GM12878 (cell line): ENCODE measurements around the gene LMNTD2. TPM values are rescaled to one million over a fixed set of nuclear protein-coding genes. Genes with fewer than 3 reads are reported as not detected.
A peak's percentile ranks its signal among the peaks of the same experiment; 100 is the strongest.
"Not testable (repeated sequence)": the region's sequence is repeated elsewhere in the genome, so short reads cannot be mapped to it uniquely, and the experiment has no call there.

ENCODE experiments used
- ATAC-seq: fragments of 200-7000 bp; cut with Tn5 transposase; 3 replicates; pipeline ENCODE4 v1.9.1; 2020; ENCODE audit warnings: mild to moderate bottlenecking, moderate library complexity
- BruUV-seq: library from RNA; stranded (reverse); fragments of 400-500 nt; replicated peaks from 2 replicates; lab custom pipeline; 2021; lab: Mats Ljungman, UMichigan
- CTCF ChIA-PET: fragments of 300-600 bp; sonication (Branson Sonifier 250); formaldehyde crosslinking; extraction: SDS; loops from one replicate; lab custom pipeline; 2021; ENCODE audit warnings: inconsistent platforms; lab: Yijun Ruan, JAX
- POLR2A ChIA-PET: fragments of 350-600 bp; formaldehyde crosslinking; extraction: SDS; loops from one replicate; lab custom pipeline; 2021; ENCODE audit warnings: inconsistent platforms; lab: Charles Lee
- RAD21 ChIA-PET: fragments of 300-600 bp; sonication (Branson Sonifier 250); formaldehyde crosslinking; loops from one replicate; lab custom pipeline; 2023; ENCODE audit warnings: antibody characterized with exemption; ENCODE audit not compliant: unreplicated experiment; lab: Charles Lee
- SMC1A ChIA-PET: fragments of 300-600 bp; sonication (Branson Sonifier 250); formaldehyde crosslinking; loops from one replicate; lab custom pipeline; 2023; ENCODE audit not compliant: unreplicated experiment, uncharacterized antibody; lab: Charles Lee
- DNase-seq: peaks from one replicate; pipeline ENCODE4 v3.0.0-alpha.2; 2011; ENCODE audit warnings: low read depth, low spot score
- FAIRE-seq: peaks from 3 replicates; lab custom pipeline; 2011; peaks lifted over from hg19 to GRCh38; lab: Jason Lieb, UNC
- H2AFZ ChIP-seq: 2 replicates; pipeline ENCODE4 v1.6.0; 2011; ENCODE audit warnings: low read depth, low read length, control low read depth; ENCODE audit not compliant: control insufficient read depth
- H3K27ac ChIP-seq: 2 replicates; pipeline ENCODE4 v1.5.1; 2011; ENCODE audit warnings: control low read depth; ENCODE audit not compliant: control insufficient read depth, insufficient read depth
- H3K27me3 ChIP-seq, 2 experiments: replicated peaks in 1 of 2; 2 replicates each; pipeline versions ENCODE4 v1.6.0 to v1.6.1; 2011; ENCODE audit warnings: low read length in 1 of 2; ENCODE audit not compliant: control insufficient read depth in 2 of 2, insufficient read depth in 2 of 2
- H3K36me3 ChIP-seq, 2 experiments: 2 replicates each; pipeline ENCODE4 v1.5.1; 2011; ENCODE audit warnings: low read length in 1 of 2; ENCODE audit not compliant: control insufficient read depth in 2 of 2, insufficient read depth in 2 of 2
- H3K4me1 ChIP-seq: 2 replicates; pipeline ENCODE4 v1.6.1; 2011; ENCODE audit warnings: mild to moderate bottlenecking, low read length, moderate library complexity, mixed read lengths; ENCODE audit not compliant: control insufficient read depth, insufficient read depth
- H3K4me2 ChIP-seq: 2 replicates; pipeline ENCODE4 v1.6.0; 2011; ENCODE audit warnings: control low read depth; ENCODE audit not compliant: control insufficient read depth, insufficient read depth
- H3K4me3 ChIP-seq: fragments of 200-600 bp; sonication (generic); 2 replicates; pipeline ENCODE4 v1.5.1; 2016
- H3K79me2 ChIP-seq: 2 replicates; pipeline ENCODE4 v1.6.0; 2011; ENCODE audit warnings: low read length; ENCODE audit not compliant: control insufficient read depth, insufficient read depth
- H3K9ac ChIP-seq: 2 replicates; pipeline ENCODE4 v1.8.0; 2011; ENCODE audit warnings: low read length, control low read depth, mixed read lengths; ENCODE audit not compliant: control insufficient read depth, insufficient read depth
- H3K9me3 ChIP-seq: replicated peaks from 3 replicates; pipeline ENCODE4 v1.5.1; 2011; ENCODE audit warnings: mild to moderate bottlenecking, low read length; ENCODE audit not compliant: control insufficient read depth, insufficient read depth
- H4K20me1 ChIP-seq: 2 replicates; pipeline ENCODE4 v1.6.0; 2011; ENCODE audit not compliant: control insufficient read depth, insufficient read depth
- ATF3 ChIP-seq: IDR thresholded peaks from 2 replicates; pipeline ENCODE4 v1.6.1; 2011; ENCODE audit warnings: low read depth, mild to moderate bottlenecking, low read length, moderate library complexity, borderline replicate concordance; ENCODE audit errors: extremely low read depth
- DPF2 ChIP-seq: fragments of 450-650 bp; IDR thresholded peaks from 2 replicates; pipeline ENCODE4 v1.6.1; 2017; ENCODE audit warnings: mild to moderate bottlenecking
- POU2F2 ChIP-seq: IDR thresholded peaks from 3 replicates; pipeline ENCODE4 v1.6.1; 2011; ENCODE audit warnings: low read depth, mild to moderate bottlenecking, low read length, borderline replicate concordance
- RB1 ChIP-seq: fragments of 450-650 bp; formaldehyde crosslinking; IDR thresholded peaks from 2 replicates; pipeline ENCODE4 v1.6.1; 2017; ENCODE audit warnings: mild to moderate bottlenecking, borderline replicate concordance
- SREBF2 ChIP-seq: IDR thresholded peaks from 2 replicates; pipeline ENCODE4 v1.6.1; 2012; ENCODE audit warnings: mild to moderate bottlenecking, low read length
- STAT1 ChIP-seq: fragments of 450-650 bp; conservative IDR thresholded peaks from 2 replicates; pipeline ENCODE4 v1.6.1; 2014; ENCODE audit warnings: antibody characterized with exemption, mild to moderate bottlenecking
- SUPT20H ChIP-seq: IDR thresholded peaks from 2 replicates; pipeline ENCODE4 v1.6.1; 2011; ENCODE audit warnings: low read depth, mild to moderate bottlenecking, low read length, moderate library complexity, borderline replicate concordance; ENCODE audit not compliant: control insufficient read depth
- ZNF207 ChIP-seq: fragments of 450-650 bp; IDR thresholded peaks from 2 replicates; pipeline ENCODE4 v1.6.1; 2014; ENCODE audit warnings: antibody characterized with exemption, mild to moderate bottlenecking, borderline replicate concordance
- WGBS: methylation state at CpG from one replicate; pipeline ENCODE4 v1.1.6; 2016; ENCODE audit warnings: low lambda C conversion rate; ENCODE audit not compliant: insufficient replicate concordance, insufficient coverage; ENCODE audit errors: missing lambda C conversion rate; 5-methylcytosine and 5-hydroxymethylcytosine counted together
- in situ Hi-C: fragments of 300-500 bp; cut with MboI; formaldehyde crosslinking; loops from 9 replicates; pipeline ENCODE4 v1.14.3; 2018; ENCODE audit warnings: mixed read lengths
- intact Hi-C: fragments of 100-400 bp; cut with micrococcal nuclease; formaldehyde crosslinking; loops from one replicate; pipeline ENCODE4 v1.14.2; 2022; ENCODE audit not compliant: unreplicated experiment
- polyA plus RNA-seq, 11 experiments: library from polyadenylated mRNA; depleted of rRNA in 4 of 11; unstranded in 6 of 11; stranded (reverse) in 5 of 11; fragments of >200 nt; fragmentation: Nextera tagmentation in 4 of 11; fragmentation: Illumina TruSeq in 1 of 11; extraction: Ambion mirVana in 4 of 11; extraction: Trizol in 1 of 11; gene quantifications; 1 replicate in 1 of 11; 2 replicates in 10 of 11; pipeline versions ENCODE4 v1.2.1 to v1.2.3, GENCODE V29; 2011 to 2016; ENCODE audit warnings: inconsistent platforms in 2 of 11, missing spikeins in 2 of 11, low read depth in 1 of 11
- total RNA-seq, 4 experiments: library from RNA; depleted of rRNA in 3 of 4; stranded (reverse); fragments of >200 nt in 3 of 4; fragmentation: Illumina TruSeq in 1 of 4; extraction: Trizol in 1 of 4; gene quantifications; 2 replicates each; pipeline versions ENCODE4 v1.2.1 to v1.2.3, GENCODE V29; 2013 to 2021

Gene LMNTD2
- total and polyA plus RNA-seq, 10 of the 15 experiments (the other 5 are each of a cell fraction or from before 2014, with no cell fraction given): 0.22 to 4.1 (median 1.3) TPM; not detected in 2

DNA sequence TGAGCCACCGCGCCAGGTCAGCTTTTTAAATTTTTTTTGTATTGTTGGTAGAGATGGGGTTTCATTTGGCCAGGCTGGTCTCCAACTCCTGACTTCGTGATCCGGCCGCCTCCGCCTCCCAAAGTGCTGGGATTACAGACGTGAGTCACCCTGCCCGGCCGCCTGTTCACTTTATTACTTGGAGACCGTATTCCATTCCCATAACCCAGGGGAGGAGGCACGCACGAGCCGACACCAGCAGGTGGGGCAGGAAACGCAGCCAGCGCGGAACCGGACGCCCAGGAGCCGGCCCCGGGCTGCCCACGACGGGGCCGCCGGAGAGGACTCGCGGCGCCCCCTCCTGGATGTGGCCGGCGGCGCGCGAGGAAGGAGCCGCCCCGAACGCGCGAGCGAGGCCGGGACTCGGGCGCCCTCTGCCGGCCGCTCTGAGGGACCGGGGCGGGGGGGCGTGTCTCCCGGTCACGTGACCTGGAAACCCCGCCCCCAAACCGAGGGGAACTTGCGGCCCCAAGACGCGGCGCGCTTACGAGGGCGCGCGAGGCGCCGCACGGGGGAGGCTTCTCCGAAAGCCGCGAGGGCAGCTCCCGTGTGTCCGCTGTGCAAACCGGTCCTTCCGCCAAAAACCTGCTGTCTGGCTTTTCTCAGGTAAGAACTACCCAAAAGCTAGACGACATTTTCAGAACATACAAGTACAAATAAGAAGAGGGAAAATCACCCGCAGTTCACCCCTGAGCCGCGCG lies 41.9 kb downstream of the LMNTD2 start (continued):
- TF ChIP-seq SREBF2 (no peak), POU2F2 (no peak), ZNF207 (peak; percentile 92)

DNA sequence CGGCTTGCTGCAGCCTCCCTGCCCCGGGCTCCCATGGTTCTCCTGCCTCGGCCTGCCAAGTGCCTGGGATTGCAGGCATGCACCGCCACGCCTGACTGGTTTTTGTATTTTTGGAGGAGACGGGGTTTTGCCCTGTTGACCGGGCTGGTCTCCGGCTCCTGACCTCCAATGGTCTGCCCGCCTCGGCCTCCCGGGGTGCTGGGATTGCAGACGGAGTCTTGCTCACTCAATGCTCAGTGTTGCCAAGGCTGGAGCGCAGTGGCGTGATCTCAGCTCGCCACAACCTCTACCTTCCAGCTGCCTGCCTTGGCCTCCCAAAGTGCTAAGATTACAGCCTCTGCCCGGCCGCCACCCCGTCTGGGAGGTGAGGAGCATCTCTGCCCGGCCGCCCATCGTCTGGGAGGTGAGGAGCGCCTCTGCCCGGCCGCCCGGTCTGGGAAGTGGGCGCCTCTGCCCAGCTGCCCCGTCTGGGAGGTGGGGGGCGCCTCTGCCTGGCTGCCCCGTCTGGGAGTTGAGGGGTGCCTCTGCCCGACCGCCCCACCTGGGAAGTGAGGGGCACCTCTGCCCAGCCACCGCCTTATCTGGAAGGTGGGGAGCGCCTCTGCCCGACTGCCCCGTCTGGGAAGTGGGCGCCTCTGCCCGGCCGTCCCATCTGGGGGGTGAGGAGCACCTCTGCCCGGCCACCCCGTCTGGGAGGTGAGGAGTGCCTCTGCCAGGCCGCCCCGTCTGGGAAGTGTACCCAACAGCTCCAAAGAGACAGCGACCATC lies 43.4 kb downstream of the LMNTD2 start:
- in situ Hi-C loops, H3K9me3 ChIP-seq, FAIRE-seq, H3K4me3 ChIP-seq, H4K20me1 ChIP-seq, CTCF ChIA-PET, intact Hi-C loops, RAD21 ChIA-PET, POLR2A ChIA-PET, H3K4me2 ChIP-seq, H3K36me3 ChIP-seq, ATAC-seq, H3K4me1 ChIP-seq, H3K27me3 ChIP-seq, BruUV-seq, DNase-seq, H2AFZ ChIP-seq, H3K9ac ChIP-seq, H3K27ac ChIP-seq, H3K79me2 ChIP-seq: not testable (repeated sequence)
- SMC1A ChIA-PET: interaction anchor here (0.6 kb wide), 1 partner anchor 309 kb away, joined by 3 read pairs; no protein-coding TSS in a partner anchor
- 94% methylated on average over 43 of the region's 43 CpGs for WGBS

- TF ChIP-seq RB1 (no peak), ATF3 (no peak), STAT1 (no peak), SUPT20H (no peak), DPF2 (no peak)
- Histone ChIP-seq H3K9ac (no peak overlapping the region), H3K27ac (no peak overlapping the region), H2AFZ (no peak overlapping the region), H3K36me3 (peaks cover 0 to 3% of the 10 kb centered on the region in 2 experiments; a peak in 1 of 4 replicates), H3K4me2 (no peak overlapping the region), H4K20me1 (no peaks in the 10 kb centered on the region), H3K79me2 (no peaks in the 10 kb centered on the region), H3K9me3 (no peaks in the 10 kb centered on the region), H3K27me3 (no peaks in the 10 kb centered on the region), H3K4me1 (peaks cover 3% of the 10 kb centered on the region; the same call in 1 of the 2 replicates), H3K4me3 (no peak overlapping the region)
- in situ Hi-C loops (no loop called here), intact Hi-C loops (no loop called here)
- ChIA-PET SMC1A (no interaction called here), RAD21 (no interaction called here), CTCF (no interaction called here), POLR2A (no interaction called here)
- no peak for ATAC-seq
- no peak for DNase-seq
- FAIRE-seq: no peak
- WGBS: 99% methylated on average over 4 of the region's 4 CpGs
- BruUV-seq: no TSS peak
Measured at GRCh38 chr11:516400-516799, 44.1 kb downstream of the LMNTD2 start.
